ENCODE data around the gene GLT8D2. TPM values are rescaled to one million over a fixed set of nuclear protein-coding genes. Genes with fewer than 3 reads are reported as not detected.

GLT8D2 gene
- total RNA-seq = 10 to 100 TPM; 30.4 to 45.2 TPM

GRCh38 chr12:104049903-104050356 is at the start of gene GLT8D2:
GLT8D2 (minus strand) TSS chr12:104050187; CDS start chr12:104019648, 30,539 bp downstream.
- peaks cover 24 to 54% of the 10 kb centered on the region in 2 donors for H3K4me1 ChIP-seq (ENCODE audit: control insufficient read depth in 1 of 2, low read depth in 2 of 2)

GRCh38 chr12:104097954-104098353 is 48.0 kb upstream of the GLT8D2 start:
- no peaks in the 10 kb centered on the region for H3K9me3 ChIP-seq
- H3K27me3 ChIP-seq (replicated peaks; ENCODE audit: insufficient read depth) = no peaks in the 10 kb centered on the region
- no peak for ATAC-seq (ENCODE audit: insufficient number of reproducible peaks, low FRiP score, low read depth)
- no peak for TF ChIP-seq CTCF (IDR thresholded peaks at IDR 0.05)
- no peak for DNase-seq (ENCODE audit: low spot score)
- H3K36me3 ChIP-seq = peaks cover 33% of the 10 kb centered on the region
- H3K27ac ChIP-seq = no peak overlapping the region
- H3K4me3 ChIP-seq = no peak overlapping the region
- H3K4me1 ChIP-seq (ENCODE audit: control insufficient read depth in 1 of 2, low read depth in 2 of 2) = no peaks in the 10 kb centered on the region

More at GRCh38 chr12:104049903-104050356, at the start of gene GLT8D2:
- DNase-seq (ENCODE audit: low spot score) (no peak), ATAC-seq (ENCODE audit: insufficient number of reproducible peaks, low FRiP score, low read depth) (peak; percentile 27)
- H3K27ac ChIP-seq = peak within 1 kb of the TSS; percentile 75 to 77
- no peaks in the 10 kb centered on the region for H3K9me3 ChIP-seq
- no peak for TF ChIP-seq CTCF (IDR thresholded peaks at IDR 0.05)
- no peaks in the 10 kb centered on the region for H3K36me3 ChIP-seq
- no peaks in the 10 kb centered on the region for H3K27me3 ChIP-seq (replicated peaks; ENCODE audit: insufficient read depth)
- peak within 1 kb of the TSS; percentile 76 for H3K4me3 ChIP-seq

GRCh38 chr12:104095289-104095688 is 45.3 kb upstream of the GLT8D2 start:
- TF ChIP-seq CTCF (IDR thresholded peaks at IDR 0.05) = no peak
- peaks cover 33% of the 10 kb centered on the region for H3K36me3 ChIP-seq
- ATAC-seq (ENCODE audit: insufficient number of reproducible peaks, low FRiP score, low read depth) = no peak
- no peaks in the 10 kb centered on the region for H3K4me1 ChIP-seq (ENCODE audit: control insufficient read depth in 1 of 2, low read depth in 2 of 2)
- H3K27ac ChIP-seq = no peak overlapping the region
- H3K4me3 ChIP-seq = no peak overlapping the region
- H3K27me3 ChIP-seq (replicated peaks; ENCODE audit: insufficient read depth) = no peaks in the 10 kb centered on the region
- DNase-seq (ENCODE audit: low spot score) = no peak
- H3K9me3 ChIP-seq = no peaks in the 10 kb centered on the region

GRCh38 chr12:104094284-104094683 is 44.3 kb upstream of the GLT8D2 start:
- no peak overlapping the region for H3K4me3 ChIP-seq
- DNase-seq (ENCODE audit: low spot score) (no peak), ATAC-seq (ENCODE audit: insufficient number of reproducible peaks, low FRiP score, low read depth) (no peak)
- no peaks in the 10 kb centered on the region for H3K27me3 ChIP-seq (replicated peaks; ENCODE audit: insufficient read depth)
- H3K27ac ChIP-seq = no peak overlapping the region
- no peak for TF ChIP-seq CTCF (IDR thresholded peaks at IDR 0.05)
- H3K4me1 ChIP-seq (ENCODE audit: control insufficient read depth in 1 of 2, low read depth in 2 of 2) = no peaks in the 10 kb centered on the region
- H3K9me3 ChIP-seq = no peaks in the 10 kb centered on the region
- peaks cover 33% of the 10 kb centered on the region for H3K36me3 ChIP-seq

- Histone ChIP-seq H3K36me3 (peaks cover 32% of the 10 kb centered on the region), H3K4me3 (no peak overlapping the region), H3K9me3 (no peaks in the 10 kb centered on the region), H3K4me1 (ENCODE audit: control insufficient read depth in 1 of 2, low read depth in 2 of 2) (no peaks in the 10 kb centered on the region), H3K27me3 (replicated peaks; ENCODE audit: insufficient read depth) (no peaks in the 10 kb centered on the region), H3K27ac (no peak overlapping the region)
- ATAC-seq (ENCODE audit: insufficient number of reproducible peaks, low FRiP score, low read depth) (no peak), DNase-seq (ENCODE audit: low spot score) (no peak)
- TF ChIP-seq CTCF (IDR thresholded peaks at IDR 0.05) = no peak
These were observed 41.1 kb upstream of the GLT8D2 start for GRCh38 chr12:104091136-104091535.
